HG02852 (cell line): Measurements from ENCODE around the gene FMNL1.

Experiments used
- ATAC-seq: cut with Tn5 transposase; IDR thresholded peaks from one replicate; pipeline ENCODE4 v1.9.1; 2021; ENCODE audit warnings: mild to moderate bottlenecking, moderate library complexity; ENCODE audit not compliant: unreplicated experiment

Gene FMNL1

DNA sequence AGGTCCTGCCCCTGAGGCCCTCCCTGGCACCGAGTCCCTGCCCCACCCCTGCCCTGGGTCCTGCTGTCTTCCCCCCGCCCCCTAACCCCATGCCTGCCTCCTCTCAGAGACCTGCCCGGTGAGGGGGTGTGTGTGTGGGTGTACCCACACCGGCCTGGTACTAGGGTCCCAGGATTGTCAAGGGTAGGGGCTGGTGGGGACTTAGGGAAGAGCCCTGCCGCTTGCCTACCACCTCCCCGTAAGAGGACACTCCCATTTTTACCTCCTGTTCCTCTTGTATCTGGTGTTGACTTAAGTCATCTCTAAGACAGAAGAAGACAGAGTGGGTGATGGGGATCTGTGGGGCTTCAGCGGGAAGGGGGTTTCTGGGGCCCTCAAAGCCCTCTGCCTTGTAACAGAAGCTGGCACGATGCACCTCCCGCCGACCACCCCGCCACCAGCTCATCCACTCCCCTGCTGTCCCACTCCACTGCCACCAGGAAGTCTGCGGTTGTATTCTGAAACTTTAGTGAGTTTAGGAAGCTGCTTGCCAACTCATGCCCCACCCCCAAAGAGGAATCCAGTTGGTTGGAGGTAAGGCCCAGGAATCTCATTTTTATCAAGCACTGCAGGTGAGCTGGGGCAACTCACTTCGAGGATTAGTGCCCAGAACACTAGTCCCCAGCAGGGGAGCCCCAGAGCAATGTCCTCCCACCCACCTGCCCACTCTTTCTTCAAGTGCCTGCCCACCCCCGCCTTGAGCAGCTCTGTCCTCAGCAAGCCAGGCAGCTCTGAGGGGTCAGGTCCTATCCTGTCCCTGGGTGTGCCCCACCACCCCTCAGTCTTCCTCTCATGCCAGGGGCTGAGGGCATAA lies 34.7 kb downstream of the FMNL1 start:
- no peak for ATAC-seq

DNA sequence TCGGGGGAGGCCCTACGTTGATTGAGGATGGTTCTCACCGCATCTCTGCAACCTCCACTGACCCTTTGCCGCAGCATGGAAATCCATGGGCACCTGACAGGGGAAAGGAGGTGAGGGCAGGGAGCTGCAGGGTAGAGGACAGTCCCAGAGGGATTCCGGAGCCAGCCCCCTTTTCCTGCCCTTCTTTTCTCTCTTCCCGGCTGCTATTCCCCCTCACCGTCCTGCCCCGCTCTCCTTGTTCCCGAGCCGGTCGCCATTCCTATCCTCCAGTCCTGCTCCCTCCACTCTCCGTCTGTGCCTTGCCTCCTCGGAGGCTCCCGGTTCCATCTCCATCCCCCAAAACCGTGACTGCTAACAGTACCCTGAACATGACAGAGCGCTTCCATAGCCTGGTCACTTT lies 35.4 kb downstream of the FMNL1 start:
- ATAC-seq, result no peak

DNA sequence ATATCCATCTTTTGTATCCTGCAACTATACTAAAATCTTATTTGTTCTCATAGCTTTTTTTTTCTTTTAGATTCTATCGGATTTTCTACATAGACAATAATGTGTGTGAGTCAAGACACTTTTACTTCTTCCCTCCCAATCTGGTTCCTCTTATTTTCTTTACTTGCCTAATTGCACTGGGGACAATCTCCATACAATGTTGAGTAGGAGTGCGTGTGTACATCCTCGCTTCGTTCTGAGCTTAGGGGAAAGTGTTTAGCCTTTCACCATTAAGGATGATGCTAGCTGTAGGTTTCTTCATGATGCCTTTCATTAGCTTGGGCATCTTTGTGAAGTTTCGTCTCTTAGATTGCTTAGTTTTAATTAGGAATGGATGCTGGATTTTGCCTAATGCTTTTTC lies 37.3 kb downstream of the FMNL1 start:
- no peak for ATAC-seq

DNA sequence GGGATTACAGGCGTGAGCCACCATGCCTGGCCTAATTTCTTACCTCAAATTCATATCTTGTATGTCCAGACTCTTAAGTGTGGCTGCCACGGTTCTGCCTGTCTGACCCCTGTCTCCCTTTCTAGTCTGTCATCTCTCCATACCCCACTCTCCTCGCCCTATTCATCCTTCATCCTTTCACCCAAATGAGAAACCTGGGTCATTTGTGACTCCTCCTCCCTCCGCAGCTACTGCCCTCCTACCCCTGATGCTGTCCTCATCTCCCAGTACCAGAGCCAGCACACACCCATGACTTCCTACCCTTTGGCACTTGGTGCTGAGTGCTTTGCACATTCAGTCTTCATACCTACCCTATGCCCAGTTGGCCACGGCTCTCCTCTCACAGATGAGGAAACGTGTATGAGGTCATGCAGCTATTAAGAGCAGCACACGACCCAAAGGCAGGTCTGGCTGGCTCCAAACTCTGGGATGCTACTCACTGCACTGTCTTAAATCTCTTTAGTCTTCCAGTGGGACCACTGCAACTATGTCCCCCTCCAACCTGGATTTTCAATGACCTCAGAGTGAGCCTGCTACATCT lies 38.6 kb downstream of the FMNL1 start:
- no peak for ATAC-seq

DNA sequence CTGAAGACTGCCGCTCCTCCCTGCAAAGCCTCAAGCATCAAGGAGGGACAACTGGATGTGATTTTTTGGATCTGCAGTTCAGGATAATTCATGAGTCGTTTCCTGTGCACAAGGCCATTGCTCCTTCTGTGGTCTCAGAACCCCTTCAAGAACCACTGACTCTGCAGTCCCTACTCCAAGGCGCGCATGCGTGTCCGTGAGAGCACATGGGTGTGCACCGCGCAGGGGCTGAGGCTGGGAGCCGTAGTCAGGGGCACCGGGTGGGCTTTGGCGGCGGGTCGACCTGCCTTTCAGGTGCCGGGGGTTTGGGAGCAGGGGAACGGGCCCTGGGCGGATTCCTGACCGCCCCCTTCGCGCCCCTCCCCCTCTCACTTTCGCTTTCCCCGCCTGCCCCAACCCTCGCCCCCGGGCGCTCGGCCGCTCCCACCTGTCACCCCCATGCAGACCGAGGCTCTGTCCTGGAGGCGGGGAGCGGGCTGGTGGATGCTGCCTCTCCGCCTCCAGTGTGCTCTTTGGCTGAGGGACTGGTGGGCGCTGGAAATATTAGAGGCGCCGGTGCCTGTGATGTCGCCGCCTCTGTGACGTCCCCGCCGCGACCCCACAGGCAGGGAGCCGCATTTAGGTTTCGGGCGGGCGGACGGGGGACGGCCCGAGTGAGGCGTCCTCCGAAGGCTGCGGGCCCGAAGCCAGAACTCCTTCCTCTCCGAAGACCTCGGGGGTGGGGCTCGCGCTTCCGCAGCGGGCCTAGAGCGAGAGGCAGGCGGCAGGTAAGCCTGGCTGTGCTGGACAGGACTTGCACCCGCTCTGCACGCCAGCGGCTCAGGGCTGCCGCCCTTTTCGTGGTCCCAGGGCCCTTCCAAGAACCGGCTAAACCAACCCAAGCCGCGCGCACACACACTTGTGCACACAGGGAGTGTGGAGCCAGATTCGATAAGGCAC lies 40.2 kb downstream of the FMNL1 start, which contains the start of gene SPATA32:
Gene SPATA32 (minus strand): TSS at position 518 of the 939 bp plus-strand sequence. CDS start 78 bp downstream, at position 440.
- ATAC-seq, result no peak

DNA sequence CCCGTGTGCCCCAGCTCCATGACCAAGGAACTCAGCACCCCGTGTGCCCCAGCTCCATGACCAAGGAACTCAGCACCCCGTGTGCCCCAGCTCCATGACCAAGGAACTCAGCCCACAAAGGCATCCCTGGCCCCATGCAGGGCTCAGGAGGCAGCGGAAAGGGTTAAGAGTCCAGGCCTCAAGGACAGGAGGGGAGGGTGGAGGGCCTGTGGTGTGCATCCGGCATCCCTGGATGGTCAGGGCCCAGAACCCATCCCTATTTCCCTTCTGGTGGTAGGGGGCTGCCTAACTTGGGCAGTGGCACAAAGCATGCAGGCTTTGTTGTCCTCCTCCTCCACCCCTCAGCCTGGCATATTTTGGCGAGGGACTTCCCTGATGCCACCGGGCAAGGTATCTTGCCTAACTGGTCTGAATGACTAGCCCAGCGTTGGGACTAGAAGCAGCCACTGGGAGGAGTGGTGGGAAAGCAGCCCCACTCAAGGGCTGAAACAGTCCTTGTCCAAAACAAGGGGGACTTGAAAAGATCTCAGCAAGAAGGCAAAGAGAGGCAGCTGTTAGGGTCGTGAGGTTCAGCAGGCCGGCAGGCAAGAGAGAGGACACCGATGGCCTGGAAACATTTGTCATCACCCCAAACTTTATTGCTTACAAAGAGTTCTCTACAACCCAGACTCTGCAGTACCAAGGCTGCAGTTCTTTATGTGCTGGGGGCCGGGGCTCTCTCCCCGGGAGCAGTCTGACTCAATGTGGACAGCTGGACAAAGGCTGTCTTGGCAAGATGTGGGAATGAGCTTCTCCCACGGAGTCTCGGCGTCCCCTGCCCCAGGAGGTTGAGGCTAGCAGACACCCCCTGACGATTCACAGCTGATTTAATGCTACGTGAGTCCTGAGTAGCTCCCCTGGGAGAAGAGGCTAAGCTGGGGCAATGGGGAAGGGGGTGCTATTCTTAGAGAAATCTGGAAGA lies 41.1 kb downstream of the FMNL1 start:
- no peak for ATAC-seq

DNA sequence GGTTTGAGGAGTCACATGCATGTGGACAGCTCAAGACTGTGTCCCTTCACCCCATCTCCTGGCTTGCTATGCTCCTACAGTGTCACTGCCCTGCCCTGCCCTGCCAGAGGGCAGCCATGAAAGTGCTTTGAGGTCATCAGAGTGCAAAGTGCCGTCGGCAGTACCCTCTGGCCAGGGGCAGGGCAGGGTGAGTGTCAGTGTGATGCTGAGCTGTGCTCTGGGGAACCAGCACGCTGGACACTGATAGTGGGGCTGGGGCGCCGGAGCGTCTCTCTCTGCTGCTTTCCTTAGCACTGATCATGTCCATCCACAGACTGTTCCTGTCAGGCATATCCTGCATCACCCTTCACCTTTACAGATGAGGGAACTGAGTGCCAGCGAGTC lies 41.8 kb downstream of the FMNL1 start:
- no peak for ATAC-seq

DNA sequence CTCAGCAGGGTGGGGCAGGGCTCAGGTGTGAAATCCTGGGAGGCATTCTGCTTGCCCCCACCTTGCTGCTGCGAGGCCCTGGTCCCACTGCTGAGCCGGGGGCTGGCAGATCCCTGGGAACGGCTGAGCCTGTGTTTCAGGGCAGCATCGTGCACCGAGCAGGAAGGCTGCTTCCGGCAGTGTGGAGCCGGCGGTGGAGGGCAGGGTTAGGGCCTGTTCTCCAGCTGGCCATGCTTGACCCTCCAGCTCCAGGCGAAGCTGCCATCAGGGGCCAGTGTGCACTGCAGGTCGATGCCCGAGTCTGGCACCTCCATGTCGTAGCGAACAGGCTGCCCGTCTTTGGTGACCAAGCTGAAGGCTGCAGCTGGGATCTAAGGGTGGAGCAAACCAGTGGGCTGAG lies 42.7 kb downstream of the FMNL1 start:
- ATAC-seq, result no peak

DNA sequence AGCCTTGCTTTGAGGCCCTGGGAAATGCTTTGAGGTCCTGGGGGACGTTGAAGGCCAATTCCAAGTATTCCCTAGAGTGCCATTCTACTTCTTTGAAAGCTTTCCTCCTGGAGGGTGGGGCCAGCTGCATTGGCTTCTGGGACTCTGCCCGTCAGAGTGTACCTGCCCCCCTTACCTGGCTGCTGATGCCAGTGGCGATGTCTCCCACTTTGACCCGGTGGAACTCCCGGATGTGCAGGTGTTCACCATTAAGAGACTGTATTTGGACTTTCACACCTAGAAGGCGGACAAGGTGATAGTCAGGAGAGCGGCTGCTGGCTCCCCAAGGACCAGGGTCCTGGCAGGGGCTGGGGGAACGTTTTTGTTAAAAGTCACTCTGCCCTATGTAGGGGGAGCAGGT lies 43.3 kb downstream of the FMNL1 start:
- no peak for ATAC-seq

DNA sequence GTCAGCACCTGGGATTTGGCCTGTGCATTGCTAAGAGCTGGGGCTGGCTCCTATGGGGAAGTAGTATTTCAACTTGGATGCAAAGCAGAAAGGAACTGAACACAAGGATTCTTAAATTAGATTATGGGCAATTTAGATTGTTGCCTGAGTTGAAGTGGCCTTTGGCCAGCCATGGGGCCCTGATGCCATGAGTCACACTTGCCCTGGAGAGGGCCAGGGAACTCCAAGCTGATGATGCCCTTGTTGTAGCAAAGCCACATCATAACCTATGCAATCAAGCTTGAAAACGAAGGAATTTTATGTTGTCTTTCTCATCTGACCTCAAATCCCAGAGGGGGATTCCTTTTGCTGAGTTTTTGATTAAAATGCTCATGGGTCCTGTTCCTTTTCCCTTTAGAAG lies 44.1 kb downstream of the FMNL1 start:
- no peak for ATAC-seq

DNA sequence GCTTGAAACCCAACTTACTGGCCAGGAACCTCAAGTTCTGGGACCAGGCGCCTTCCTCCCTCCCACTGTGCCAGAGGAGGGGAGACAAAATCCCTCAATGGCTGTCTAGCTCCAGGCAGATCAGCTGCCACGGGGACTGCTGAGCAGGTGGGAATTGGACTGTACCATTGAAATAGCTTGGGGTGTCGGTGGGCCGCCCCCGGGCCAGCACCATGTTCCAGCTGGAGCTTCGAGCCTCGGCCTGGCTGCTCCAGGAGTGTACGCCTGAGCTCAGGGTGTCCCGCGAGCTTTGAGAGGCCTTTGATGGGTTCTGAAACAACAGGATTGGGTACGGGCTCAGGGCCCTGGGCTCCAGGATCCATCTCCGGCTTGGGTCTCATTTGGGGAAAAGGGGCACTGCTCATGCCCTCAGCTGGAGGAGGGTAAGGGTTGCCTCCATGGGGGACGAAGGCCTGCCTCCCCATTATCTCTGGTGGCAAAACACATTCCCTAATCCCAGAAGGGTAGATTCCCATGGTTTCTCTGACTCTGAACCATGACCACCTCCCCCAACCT lies 44.8 kb downstream of the FMNL1 start:
- no peak for ATAC-seq

DNA sequence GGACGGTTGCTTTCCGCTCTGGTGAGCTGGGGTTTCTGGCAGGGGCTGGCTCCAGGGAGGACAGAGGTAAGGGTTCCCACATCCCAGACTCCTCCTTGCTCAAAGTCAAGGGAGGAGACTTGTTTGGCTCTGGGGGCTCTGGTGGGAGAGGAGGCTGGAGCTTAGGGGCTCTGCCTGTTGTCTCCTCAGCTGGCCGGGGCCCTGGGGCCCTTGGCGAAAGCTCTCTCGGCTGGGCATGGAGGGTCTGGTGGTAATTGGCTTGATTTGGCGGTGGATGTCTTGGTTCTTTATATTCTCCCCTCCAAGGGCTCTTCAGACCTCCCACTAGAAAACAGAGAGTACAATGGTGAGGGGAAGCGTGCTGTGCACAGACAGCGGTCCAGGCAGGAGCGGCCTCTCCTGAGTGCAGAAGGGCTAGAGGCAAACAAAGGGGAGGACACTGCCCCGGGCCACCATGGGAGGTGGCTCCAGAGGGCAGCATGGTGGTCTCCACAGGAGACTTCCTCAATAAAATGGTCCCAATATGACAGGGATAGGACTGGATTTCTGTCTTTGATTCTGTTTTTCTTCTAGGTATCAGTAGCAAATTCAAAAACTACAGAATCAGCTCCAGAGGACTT lies 45.9 kb downstream of the FMNL1 start:
- ATAC-seq, result no peak

DNA sequence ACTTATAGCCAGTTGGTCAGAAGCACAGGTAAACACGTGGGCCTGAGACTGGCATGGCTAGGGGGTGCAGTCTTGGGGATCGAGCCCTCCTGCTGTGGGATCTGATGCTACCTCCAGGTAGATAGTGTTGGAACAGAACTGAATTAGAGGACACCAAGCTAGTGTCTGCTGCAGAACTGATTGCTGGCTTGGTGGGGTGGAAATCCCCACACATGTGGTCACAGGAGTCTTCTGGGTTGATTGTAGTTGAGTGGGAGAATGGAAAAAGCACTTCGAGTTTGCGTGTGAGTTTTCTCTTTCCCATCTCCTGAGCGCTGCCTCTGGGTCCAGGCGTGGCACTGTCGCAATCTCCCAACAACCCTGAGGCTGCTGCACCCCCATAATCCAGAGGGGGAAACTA lies 48.2 kb downstream of the FMNL1 start:
- ATAC-seq, result no peak

DNA sequence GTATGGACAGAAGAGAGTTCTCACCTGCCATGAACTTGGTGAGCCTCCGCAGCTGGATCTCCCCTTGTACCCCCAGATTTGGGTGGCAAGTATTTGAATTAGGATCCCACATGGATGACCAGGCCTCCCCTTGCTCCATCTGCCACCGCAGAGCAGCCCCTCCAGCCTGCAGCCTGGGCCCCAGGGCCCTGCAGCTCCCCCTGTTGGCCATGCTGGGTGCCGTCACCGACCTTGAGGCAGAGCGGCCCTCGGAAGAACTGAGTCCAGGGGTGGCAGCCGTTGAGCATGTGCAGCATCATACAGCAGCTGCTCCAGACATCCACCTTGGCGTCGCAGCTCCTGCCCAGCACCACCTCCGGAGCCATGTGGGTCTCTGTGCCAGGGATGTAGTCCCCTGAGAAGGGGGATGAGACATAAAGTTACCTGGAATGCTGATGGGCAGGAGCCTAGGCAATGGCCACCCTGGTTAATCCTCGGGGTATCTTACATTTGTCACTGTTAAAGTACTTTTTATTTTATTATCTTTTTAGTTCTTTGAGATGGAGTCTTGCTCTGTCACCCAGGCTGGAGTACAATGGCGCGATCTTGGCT lies 49.2 kb downstream of the FMNL1 start:
- no peak for ATAC-seq

DNA sequence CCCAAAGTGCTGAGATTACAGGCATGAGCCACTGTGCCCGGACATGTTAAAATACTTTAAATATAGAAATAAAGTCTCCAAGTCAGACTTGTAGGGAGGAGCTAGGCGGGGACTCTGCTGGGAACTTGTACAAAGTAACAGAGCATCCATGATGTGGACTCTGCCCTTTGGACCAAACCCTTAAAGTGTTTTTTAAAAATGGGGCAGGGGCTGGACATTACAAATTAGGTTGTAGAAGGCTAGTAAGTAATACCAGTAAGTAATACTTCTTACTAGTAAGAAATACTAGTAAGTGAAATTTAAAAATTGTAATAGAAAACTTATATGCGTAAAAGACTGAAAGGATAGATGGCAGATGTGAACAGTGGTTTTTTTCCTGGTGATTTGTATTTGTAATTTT lies 49.9 kb downstream of the FMNL1 start:
- no peak for ATAC-seq

DNA sequence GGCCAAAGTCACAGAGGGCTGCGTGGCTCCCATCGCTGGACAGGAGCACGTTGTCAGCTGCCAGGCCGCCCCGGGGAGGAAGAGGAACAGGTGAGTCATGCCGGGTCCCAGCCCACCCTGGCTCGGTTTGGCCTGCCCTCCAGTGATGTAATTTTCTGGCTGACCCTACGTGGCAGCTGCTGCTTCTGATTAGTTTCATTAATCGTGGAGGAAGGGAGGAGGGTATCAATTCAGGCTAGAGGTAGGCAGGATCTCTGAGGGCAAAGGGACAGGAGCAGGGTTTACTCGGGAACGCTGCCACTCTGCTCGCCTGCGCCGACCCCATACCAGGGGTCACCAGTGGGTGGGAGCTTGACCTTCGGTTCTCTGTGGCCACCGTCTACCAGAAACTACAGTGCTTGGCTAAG lies 51.9 kb downstream of the FMNL1 start:
- no peak for ATAC-seq

DNA sequence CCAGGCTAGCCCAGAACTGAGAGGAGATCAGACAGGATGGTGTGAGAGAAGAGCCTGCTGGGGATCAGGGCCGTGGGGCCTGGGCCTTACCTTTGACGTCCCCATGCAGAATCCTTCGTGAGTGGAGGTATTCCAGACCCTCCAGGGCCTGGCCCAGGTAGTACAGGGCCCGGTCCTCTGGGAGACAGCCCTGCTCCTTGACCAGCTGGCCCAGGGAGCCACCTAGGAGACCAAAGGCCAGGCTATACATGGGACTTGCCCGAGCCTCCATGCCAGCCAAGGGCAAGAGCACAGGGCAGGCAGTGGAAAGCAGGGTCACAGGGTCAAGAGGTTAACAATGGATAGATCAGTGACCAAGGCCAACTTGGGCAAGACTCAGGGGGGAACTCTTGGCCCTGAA lies 52.3 kb downstream of the FMNL1 start:
- ATAC-seq, result no peak

DNA sequence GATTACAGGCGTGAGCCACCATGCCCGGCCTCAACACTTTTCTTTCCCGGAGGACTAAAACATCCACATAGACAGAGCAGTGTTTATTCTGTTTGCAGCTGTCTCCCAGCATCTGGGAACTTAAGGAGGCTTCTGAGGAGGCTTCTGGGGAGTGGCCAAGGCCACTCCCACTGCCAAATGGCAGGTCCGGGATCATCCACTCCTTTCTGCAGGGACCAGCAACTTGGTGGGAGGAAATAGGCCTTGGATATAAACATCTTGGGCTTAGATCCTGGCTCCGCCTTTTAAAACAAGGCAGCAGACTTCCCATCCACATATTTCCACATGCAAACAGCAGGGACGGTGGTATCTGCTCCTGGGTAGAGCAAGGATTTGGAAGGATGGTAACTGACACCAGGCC lies 54.3 kb downstream of the FMNL1 start:
- no peak for ATAC-seq

DNA sequence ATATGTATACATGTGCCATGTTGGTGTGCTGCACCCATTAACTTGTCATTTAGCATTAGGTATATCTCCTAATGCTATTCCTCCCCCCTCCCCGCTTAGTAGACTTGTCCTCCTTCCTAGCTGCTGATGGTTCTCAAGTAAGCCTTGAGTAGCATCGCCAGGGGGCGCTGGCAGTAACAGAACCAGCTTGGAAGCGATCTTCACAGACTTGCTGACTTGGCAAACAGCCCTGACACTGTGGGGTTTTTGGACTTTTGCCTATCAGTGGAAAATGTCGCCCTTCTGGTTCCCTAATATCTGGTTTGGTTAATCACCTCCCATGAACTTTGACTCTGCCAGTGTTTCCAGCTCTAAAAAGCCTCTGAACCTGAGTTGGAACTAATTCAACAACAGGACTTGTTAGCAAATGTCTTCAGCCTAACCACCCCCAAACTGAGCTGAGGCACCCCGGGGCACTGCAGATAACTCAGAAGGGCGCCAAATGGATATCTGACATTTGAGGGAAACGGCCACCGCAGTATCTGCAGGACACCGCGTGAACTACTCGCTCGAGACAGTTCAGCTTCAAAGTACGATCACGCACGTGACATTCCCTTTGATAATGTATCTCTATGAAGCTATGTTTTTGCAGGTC lies 55.6 kb downstream of the FMNL1 start:
- ATAC-seq, result no peak
